ENCODE results near the gene KATNAL1. TPM values are rescaled to one million over a fixed set of nuclear protein-coding genes. Genes with fewer than 3 reads are reported as not detected.

KATNAL1 gene
- total RNA-seq, 4 donors from 2014 or later, result 3.1 to 15.2 (median 4.2) TPM

GRCh38 chr13:30163441-30163840, 143.9 kb downstream of the KATNAL1 start:
- WGBS, 2 donors, result 91 to 95% methylated on average over 2 of the region's 2 CpGs
- TF ChIP-seq POLR2A (IDR thresholded peaks at IDR 0.05) (no peak), CTCF (IDR thresholded peaks at IDR 0.05) (no peak)
- no peak for DNase-seq (ENCODE audit: low spot score in 2 of 2)
- no peak overlapping the region for H3K4me3 ChIP-seq (ENCODE audit: low read depth, poor library complexity, severe bottlenecking)
- intact Hi-C loops (cut with DNase I; ENCODE audit: low total_unique reads), result no loop called here

DNA sequence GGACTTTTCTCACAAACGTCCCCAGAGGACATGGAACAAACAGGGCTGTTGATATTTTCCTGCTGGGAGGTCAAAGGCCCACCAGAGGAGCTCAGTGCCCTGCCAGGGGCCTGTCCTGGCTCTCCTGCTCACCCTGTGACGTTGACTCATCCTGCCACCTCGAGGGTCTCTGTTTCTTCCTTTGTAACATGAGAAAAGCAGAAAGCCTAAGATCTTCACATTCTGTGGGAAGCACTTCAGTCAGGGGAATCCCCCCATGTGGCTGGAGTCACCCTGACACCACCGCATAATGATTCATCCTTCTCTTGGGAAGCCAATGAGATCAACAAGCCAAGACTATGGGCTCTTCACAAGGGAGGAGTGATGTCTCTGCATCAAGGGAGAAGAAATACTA, 147.9 kb downstream of the KATNAL1 start:
- H3K4me3 ChIP-seq (ENCODE audit: low read depth, poor library complexity, severe bottlenecking), result no peak overlapping the region
- DNase-seq (ENCODE audit: low spot score in 2 of 2), result no peak
- intact Hi-C loops (cut with DNase I; ENCODE audit: low total_unique reads), result no loop called here
- no peak for TF ChIP-seq POLR2A (IDR thresholded peaks at IDR 0.05)
- no peak for TF ChIP-seq CTCF (IDR thresholded peaks at IDR 0.05)
- 42 to 45% methylated on average over 4 of the region's 4 CpGs for WGBS, 2 donors

GRCh38 chr13:30158774-30159445, 148.4 kb downstream of the KATNAL1 start:
- no peak overlapping the region for H3K4me3 ChIP-seq (ENCODE audit: low read depth, poor library complexity, severe bottlenecking)
- 68 to 71% methylated on average over 8 of the region's 8 CpGs for WGBS, 2 donors
- intact Hi-C loops (cut with DNase I; ENCODE audit: low total_unique reads), result no loop called here
- no peak for TF ChIP-seq CTCF (IDR thresholded peaks at IDR 0.05)
- TF ChIP-seq POLR2A (IDR thresholded peaks at IDR 0.05), result no peak
- no peak for DNase-seq (ENCODE audit: low spot score in 2 of 2)

- no peak overlapping the region for H3K4me3 ChIP-seq (ENCODE audit: low read depth, poor library complexity, severe bottlenecking)
- no peak for TF ChIP-seq POLR2A (IDR thresholded peaks at IDR 0.05)
- no peak for TF ChIP-seq CTCF (IDR thresholded peaks at IDR 0.05)
- DNase-seq (ENCODE audit: low spot score in 2 of 2), result no peak
- intact Hi-C loops (cut with DNase I; ENCODE audit: low total_unique reads), result no loop called here
- WGBS, 2 donors, result 77 to 83% methylated on average over 7 of the region's 7 CpGs
Observed at GRCh38 chr13:30157616-30157993, 149.7 kb downstream of the KATNAL1 start.

DNA sequence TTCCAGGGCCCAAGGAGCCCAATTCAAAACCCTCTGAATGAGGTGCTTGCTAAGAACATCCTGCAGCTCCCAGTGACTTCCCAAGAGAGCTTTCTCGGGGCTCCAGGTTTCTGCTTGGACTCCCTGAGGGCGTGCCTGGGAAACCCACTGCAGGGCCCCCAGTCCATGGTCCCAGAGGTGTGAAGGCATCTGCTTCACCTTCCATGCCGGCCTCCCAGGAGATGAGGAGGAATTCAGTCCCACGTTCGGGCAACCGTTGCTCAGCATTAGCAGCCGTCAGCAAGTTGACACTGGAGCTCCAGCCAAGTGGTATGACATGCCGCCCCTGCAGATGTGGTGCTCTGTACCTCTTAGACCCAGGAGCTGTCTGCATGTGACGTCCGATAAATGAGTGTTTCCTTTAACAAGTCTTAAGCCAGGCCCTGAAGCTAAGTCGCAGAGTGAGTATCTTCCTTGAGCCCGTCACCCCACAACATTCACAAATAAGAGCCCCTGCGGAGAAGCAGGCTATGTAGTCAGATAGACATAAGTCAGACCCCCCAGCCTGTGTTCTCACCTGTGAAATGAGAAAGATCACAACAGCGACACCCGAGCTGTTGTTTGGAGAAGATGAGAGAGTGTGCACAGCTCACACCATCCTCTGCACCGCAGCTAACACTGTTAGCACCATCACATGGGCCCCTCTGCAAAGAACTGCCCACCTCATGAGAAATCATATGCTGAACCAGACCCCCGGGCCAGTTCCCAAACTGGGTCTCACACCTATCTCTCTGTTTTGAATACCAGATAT, 150.3 kb downstream of the KATNAL1 start:
- intact Hi-C loops (cut with DNase I; ENCODE audit: low total_unique reads), result no loop called here
- WGBS, 2 donors, result 86 to 89% methylated on average over 17 of the region's 17 CpGs
- no peak for DNase-seq (ENCODE audit: low spot score in 2 of 2)
- no peak for TF ChIP-seq CTCF (IDR thresholded peaks at IDR 0.05)
- H3K4me3 ChIP-seq (ENCODE audit: low read depth, poor library complexity, severe bottlenecking), result no peak overlapping the region
